Calu3 (cell line): Measurements from ENCODE around the gene CDH13. TPM values are rescaled to one million over a fixed set of nuclear protein-coding genes. Genes with fewer than 3 reads are reported as not detected.

ENCODE experiments used
- BruUV-seq: library from RNA; stranded (reverse); fragments of 400-500 nt; replicated peaks from 2 replicates; lab custom pipeline; 2021; lab: Mats Ljungman, UMichigan
- CTCF ChIA-PET: fragments of 300-600 bp; sonication (Branson Sonifier 250); formaldehyde crosslinking; loops from one replicate; lab custom pipeline; 2022; ENCODE audit warnings: antibody characterized with exemption; lab: Charles Lee
- DNase-seq: peaks from one replicate; pipeline ENCODE4 v3.0.0; 2022
- H3K27ac Mint-ChIP-seq: one replicate; pipeline ENCODE4 v1.8.0; 2022; ENCODE audit warnings: mixed read lengths; ENCODE audit not compliant: unreplicated experiment
- H3K27me3 Mint-ChIP-seq: one replicate; pipeline ENCODE4 v1.8.0; 2022; ENCODE audit warnings: mixed read lengths; ENCODE audit not compliant: unreplicated experiment
- H3K36me3 Mint-ChIP-seq: one replicate; pipeline ENCODE4 v1.8.0; 2022; ENCODE audit warnings: mild to moderate bottlenecking, moderate library complexity, mixed read lengths; ENCODE audit not compliant: insufficient read depth, unreplicated experiment
- H3K4me1 Mint-ChIP-seq: one replicate; pipeline ENCODE4 v1.8.0; 2022; ENCODE audit warnings: mild to moderate bottlenecking, low read depth, mixed read lengths; ENCODE audit not compliant: unreplicated experiment
- H3K4me3 Mint-ChIP-seq: one replicate; pipeline ENCODE4 v1.8.0; 2022; ENCODE audit warnings: mild to moderate bottlenecking, low read depth, moderate library complexity, mixed read lengths; ENCODE audit not compliant: unreplicated experiment
- H3K9me3 Mint-ChIP-seq: one replicate; pipeline ENCODE4 v1.8.0; 2022; ENCODE audit warnings: low read depth, mixed read lengths; ENCODE audit not compliant: unreplicated experiment
- intact Hi-C: fragments of 100-400 bp; cut with micrococcal nuclease; formaldehyde crosslinking; loops from one replicate; pipeline ENCODE4 v1.10.0; 2022; ENCODE audit not compliant: unreplicated experiment
- total RNA-seq: library from RNA; stranded (reverse); gene quantifications from 2 replicates; pipeline ENCODE4 v1.2.3, GENCODE V29; 2022
- TF ChIP-seq, protein P1 (sequence below): fragments of 200-600 bp; IDR thresholded peaks from one replicate; pipeline ENCODE4 v1.8.0; 2022; ENCODE audit warnings: antibody characterized with exemption; ENCODE audit not compliant: unreplicated experiment

The CDH13 gene
- total RNA-seq, 1 experiment from 2014 or later, result not detected

- Mint-ChIP-seq H3K27ac (no peak overlapping the region), H3K36me3 (no peaks in the 10 kb centered on the region), H3K4me1 (no peaks in the 10 kb centered on the region), H3K9me3 (no peaks in the 10 kb centered on the region), H3K4me3 (no peak overlapping the region), H3K27me3 (peaks cover 25% of the 10 kb centered on the region)
- intact Hi-C loops, result no loop called here
- DNase-seq, result no peak
- no TSS peak for BruUV-seq
- CTCF ChIA-PET, result no interaction called here
- TF ChIP-seq, protein P1, sequence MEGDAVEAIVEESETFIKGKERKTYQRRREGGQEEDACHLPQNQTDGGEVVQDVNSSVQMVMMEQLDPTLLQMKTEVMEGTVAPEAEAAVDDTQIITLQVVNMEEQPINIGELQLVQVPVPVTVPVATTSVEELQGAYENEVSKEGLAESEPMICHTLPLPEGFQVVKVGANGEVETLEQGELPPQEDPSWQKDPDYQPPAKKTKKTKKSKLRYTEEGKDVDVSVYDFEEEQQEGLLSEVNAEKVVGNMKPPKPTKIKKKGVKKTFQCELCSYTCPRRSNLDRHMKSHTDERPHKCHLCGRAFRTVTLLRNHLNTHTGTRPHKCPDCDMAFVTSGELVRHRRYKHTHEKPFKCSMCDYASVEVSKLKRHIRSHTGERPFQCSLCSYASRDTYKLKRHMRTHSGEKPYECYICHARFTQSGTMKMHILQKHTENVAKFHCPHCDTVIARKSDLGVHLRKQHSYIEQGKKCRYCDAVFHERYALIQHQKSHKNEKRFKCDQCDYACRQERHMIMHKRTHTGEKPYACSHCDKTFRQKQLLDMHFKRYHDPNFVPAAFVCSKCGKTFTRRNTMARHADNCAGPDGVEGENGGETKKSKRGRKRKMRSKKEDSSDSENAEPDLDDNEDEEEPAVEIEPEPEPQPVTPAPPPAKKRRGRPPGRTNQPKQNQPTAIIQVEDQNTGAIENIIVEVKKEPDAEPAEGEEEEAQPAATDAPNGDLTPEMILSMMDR, result no peak
These were observed 1086.8 kb downstream of the CDH13 start for GRCh38 chr16:83713597-83713996.

- BruUV-seq, result no TSS peak
- peaks cover 22% of the 10 kb centered on the region for H3K27me3 Mint-ChIP-seq
- no peak overlapping the region for H3K4me3 Mint-ChIP-seq
- no peaks in the 10 kb centered on the region for H3K4me1 Mint-ChIP-seq
- H3K36me3 Mint-ChIP-seq, result no peaks in the 10 kb centered on the region
- CTCF ChIA-PET, result no interaction called here
- intact Hi-C loops, result no loop called here
- no peaks in the 10 kb centered on the region for H3K9me3 Mint-ChIP-seq
- TF ChIP-seq, protein P1, result no peak
- no peak overlapping the region for H3K27ac Mint-ChIP-seq
- no peak for DNase-seq
These were observed 1087.5 kb downstream of the CDH13 start for GRCh38 chr16:83714286-83714685.

GRCh38 chr16:83715217-83715920 lies 1088.6 kb downstream of the CDH13 start:
- Mint-ChIP-seq H3K36me3 (no peaks in the 10 kb centered on the region), H3K4me3 (no peak overlapping the region), H3K9me3 (no peaks in the 10 kb centered on the region), H3K4me1 (no peaks in the 10 kb centered on the region), H3K27me3 (peaks cover 16% of the 10 kb centered on the region), H3K27ac (no peak overlapping the region)
- TF ChIP-seq, protein P1, result no peak
- no TSS peak for BruUV-seq
- CTCF ChIA-PET, result no interaction called here
- DNase-seq, result no peak
- intact Hi-C loops, result no loop called here

DNA sequence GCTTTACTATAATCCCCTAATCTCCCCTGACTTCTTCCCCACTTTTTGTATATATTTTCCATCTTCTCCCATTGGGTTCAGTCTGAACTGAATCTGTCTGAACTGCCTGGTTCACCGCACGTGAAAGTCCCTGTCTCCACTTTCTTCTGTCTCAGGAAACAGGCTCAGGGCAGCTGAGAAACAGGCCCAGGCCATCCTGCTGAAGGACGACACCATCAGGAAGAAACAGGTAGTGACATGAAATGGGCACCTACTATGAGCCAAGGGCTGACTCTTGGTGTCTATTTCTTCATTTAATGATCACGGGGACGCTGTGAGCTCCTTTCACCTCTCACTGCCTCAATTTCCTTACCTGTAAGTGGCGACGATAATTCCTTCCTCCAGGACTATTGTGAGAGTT lies 1090.5 kb downstream of the CDH13 start:
- H3K27ac Mint-ChIP-seq, result no peak overlapping the region
- no peak for DNase-seq

More for the DNA sequence above, 1090.5 kb downstream of the CDH13 start:
- CTCF ChIA-PET, result no interaction called here
- TF ChIP-seq, protein P1, result no peak
- no peaks in the 10 kb centered on the region for H3K27me3 Mint-ChIP-seq
- intact Hi-C loops, result no loop called here
- no peaks in the 10 kb centered on the region for H3K9me3 Mint-ChIP-seq
- H3K4me1 Mint-ChIP-seq, result no peaks in the 10 kb centered on the region
- no peak overlapping the region for H3K4me3 Mint-ChIP-seq
- H3K36me3 Mint-ChIP-seq, result no peaks in the 10 kb centered on the region
- BruUV-seq, result no TSS peak
